ENCODE measurements around the gene PADI6. TPM values are rescaled to one million over a fixed set of nuclear protein-coding genes. Genes with fewer than 3 reads are reported as not detected.
"Not testable (repeated sequence)": the region's sequence is repeated elsewhere in the genome, so short reads cannot be mapped to it uniquely, and the experiment has no call there.

The PADI6 gene
- not detected in 2 replicates for total RNA-seq (2014; rRNA removed; shearing (Covaris generic))

- DNase-seq (ENCODE audit: low read depth): no peak
These were observed at the start of gene PADI6 for GRCh38 chr1:17371896-17372295. Gene PADI6, plus strand, starts transcription at chr1:17372196. Its CDS starts 50 bp downstream, at chr1:17372246.

DNA sequence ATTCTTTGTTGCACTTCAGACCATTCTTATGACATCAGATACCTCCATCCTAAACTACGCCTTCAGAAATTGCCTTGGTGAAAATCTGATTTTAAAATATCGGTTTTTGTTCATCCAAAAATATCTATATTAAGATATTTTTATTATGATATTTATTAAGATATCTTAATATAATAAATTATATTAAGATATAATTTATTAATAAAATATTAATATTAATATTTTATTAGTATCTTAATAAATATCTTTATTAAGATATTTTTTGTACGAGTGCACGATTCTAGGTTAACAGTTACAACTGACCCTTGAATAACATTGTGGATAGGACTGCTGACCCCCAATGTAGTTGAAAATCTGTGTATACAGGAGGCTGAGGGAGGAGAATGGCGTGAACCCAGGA lies 43.1 kb upstream of the PADI6 start:
- DNase-seq (ENCODE audit: low read depth): no peak

GRCh38 chr1:17329610-17330009 lies 42.4 kb upstream of the PADI6 start:
- no peak for DNase-seq (ENCODE audit: low read depth)

DNA sequence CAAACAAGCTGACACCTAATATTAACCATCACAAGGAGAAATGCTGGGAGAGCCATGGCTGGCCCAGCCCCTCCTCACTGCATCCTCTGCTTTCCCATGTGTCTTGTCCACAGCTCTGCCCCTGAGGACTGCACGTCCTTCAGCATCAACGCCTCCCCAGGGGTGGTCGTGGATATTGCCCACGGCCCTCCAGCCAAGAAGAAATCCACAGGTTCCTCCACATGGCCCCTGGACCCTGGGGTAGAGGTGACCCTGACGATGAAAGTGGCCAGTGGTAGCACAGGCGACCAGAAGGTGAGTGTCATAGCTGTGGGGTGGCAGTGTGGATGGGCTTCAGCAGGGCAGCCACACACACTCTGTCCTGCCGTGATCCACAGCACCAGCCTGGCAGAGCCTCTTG lies 41.1 kb upstream of the PADI6 start:
- no peak for DNase-seq (ENCODE audit: low read depth)

DNA sequence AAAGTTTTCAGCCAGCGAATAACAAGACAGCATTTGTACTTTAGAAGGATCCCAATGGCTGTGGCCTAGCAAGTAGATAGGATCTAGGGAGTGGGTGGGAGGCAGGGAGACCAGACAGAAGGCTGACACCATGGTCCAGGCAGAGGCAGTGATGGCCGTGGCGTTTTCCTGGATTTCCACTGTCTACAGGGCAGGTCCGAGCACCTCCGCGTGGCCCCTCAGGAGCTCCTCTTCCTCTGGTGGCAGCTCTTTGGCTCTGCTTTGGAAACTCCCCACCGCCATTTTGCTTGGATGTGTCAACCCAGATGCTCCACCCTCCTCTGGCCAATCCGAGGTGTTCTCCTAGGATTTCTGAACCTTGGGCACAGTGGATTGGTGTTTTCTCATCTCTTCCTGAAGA lies 38.9 kb upstream of the PADI6 start:
- DNase-seq (ENCODE audit: low read depth): no peak

DNA sequence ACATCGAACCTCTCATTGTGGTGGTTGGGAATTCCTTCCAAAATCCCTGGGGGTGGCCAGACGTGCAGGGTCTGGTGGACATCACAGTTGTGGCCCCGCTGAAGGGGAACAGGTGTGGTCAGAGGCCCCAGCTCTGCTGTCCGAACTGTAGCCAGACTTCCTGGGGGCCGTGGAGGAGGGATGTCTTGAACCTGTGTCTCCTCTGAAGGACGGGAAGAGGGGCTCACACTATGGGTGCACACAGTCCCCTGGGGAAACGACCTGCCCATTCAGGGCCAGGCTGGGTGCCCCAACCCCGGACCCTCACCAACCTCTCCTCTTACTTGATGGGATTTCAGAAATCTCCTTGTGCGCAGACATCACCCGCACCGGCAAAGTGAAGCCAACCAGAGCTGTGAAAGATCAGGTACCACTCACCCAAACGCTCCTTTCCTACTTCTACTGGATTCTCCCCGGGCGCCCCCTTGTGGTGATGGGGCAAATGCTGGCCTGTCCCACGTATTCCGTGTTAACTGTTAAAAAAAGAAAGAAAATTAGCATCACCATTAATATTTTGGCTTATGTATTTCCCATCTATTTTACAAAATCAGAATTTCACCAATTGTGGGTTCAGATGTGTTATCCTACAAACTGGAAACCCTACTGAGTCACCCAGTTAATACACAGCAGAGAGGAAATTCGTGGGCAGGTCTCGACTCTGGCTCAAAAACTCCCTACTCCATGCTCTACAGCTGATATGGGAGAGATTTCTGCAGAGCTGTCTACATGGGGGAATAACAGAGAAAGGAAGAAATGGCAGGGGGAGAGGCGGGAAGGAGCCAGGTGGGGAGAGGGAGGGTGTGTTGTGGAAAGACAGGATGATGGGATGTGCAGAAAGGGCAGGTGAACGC lies 35.9 kb upstream of the PADI6 start:
- peak; percentile 76 for DNase-seq (ENCODE audit: low read depth)

- no peak for DNase-seq (ENCODE audit: low read depth)
These were observed 33.1 kb upstream of the PADI6 start for GRCh38 chr1:17338706-17339493.

DNA sequence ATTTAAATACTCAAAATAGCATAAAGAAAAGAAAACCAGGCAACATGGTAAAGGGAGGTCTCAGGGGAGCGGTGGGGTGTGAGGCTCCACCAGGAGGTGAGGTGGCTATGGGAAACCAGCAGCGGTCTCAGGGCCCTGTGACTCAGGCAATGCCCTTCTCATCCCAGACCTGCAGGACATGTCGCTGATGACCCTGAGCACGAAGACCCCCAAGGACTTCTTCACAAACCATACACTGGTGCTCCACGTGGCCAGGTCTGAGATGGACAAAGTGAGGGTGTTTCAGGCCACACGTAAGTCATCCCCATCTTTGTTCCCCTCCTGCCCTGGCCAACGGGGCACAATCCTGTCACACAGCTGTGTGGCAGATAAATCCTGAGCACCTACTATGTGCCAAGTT lies 32.5 kb upstream of the PADI6 start:
- no peak for DNase-seq (ENCODE audit: low read depth)

DNA sequence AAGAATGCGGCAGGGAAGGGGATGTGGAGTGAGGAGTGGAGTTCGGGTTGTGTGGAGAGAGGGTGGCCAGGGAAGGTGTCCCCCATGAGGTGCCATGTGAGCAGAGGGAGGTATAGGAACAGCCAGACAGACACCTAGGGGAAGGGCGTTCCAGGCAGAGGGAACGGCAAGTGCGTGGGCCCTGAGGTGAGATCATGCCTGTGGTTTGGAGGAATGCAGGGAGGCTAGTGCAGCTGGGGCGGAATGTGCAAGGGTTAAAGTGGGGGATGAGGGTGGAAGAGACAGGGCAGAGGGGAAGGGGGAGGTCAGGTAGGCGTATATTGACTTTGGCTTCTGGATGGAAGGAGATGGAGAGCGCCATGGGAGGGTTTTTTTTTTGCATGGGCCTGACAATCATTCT lies 31.6 kb upstream of the PADI6 start:
- DNase-seq (ENCODE audit: low read depth): peak; percentile 15

DNA sequence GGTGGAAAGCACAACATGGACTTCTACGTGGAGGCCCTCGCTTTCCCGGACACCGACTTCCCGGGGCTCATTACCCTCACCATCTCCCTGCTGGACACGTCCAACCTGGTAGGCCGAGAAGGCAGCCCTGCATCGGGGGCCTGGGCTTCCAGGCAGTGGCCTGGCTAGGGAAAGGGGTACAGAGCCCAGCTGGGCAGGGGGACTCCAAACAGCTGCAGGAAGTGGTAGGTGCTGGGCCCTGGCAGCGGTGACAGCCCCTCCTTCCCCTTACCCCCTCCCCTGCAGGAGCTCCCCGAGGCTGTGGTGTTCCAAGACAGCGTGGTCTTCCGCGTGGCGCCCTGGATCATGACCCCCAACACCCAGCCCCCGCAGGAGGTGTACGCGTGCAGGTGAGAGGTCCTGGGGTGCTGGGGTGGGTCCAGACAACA lies 30.0 kb upstream of the PADI6 start:
- no peak for DNase-seq (ENCODE audit: low read depth)

GRCh38 chr1:17345506-17345905 lies 26.5 kb upstream of the PADI6 start:
- not testable (repeated sequence) for DNase-seq (ENCODE audit: low read depth)

DNA sequence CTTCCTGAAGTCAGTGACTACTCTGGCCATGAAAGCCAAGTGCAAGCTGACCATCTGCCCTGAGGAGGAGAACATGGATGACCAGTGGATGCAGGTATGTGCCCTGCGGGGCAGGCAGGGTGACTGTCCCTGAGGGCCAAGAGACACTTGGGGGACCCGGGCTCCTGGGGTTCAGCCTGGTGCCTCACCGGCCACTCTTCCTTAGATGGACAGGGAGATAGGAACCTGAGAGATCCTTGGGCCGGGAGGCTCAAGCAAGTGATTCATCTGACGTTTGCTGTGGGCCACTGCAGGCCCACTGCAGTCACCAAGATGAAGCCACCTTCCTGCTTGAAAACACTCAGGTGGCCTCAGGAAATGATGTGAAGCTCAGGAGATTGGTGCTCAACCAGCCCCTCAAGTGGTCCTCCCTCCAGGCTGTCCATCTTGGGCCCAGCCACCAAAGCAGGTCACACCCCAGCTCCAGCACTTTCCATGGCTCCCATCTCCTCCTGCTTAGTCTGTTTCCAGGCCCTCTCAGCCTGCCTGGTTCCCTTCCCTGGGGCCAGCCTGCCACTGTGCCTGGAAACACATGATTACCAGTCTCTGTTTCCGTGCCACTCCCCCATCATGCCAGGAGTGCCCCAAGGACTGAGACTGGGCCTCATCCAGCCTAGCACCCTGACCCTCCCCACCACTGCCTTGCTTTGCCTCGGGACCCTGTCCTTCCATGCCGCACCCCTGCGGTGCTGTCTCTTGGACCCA lies 25.8 kb upstream of the PADI6 start:
- DNase-seq (ENCODE audit: low read depth): no peak

DNA sequence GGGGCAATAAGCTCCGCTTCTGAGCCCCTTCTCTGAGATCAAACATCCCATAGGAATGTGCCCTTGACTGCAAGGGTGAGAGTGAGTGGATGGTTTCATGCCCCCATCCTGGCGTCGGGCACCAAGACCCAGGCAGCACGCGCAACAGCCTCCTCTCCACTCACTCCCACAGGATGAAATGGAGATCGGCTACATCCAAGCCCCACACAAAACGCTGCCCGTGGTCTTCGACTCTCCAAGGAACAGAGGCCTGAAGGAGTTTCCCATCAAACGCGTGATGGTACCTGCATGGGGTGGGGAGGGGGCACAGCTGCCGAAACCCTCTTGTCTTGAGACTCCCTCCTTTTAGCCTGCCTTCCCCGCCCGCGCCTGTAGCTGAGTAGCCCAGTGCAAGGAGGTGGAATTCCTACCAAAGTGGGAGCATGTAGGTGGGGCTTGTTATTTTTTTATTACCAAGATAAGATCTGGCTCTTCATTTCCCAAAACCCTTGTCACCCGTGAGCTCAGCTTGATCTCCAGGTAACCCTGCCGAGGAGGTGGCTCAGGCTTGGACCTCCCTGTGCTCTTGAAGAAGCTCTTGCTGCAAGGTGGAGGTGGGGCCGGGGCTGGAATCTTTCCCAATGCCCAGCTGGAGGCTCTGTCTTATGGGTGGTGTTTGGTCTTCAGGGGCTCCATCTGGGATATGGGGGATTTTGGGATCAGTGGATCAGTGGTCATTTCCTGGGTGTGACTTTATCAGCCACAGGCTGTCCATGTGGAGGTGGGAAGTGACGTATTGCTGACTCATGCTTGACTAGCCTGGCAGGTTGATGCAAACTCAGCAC lies 24.0 kb upstream of the PADI6 start:
- DNase-seq (ENCODE audit: low read depth): peak; percentile 79

- no peak for DNase-seq (ENCODE audit: low read depth)
These were observed 23.3 kb upstream of the PADI6 start for GRCh38 chr1:17348593-17349234.

DNA sequence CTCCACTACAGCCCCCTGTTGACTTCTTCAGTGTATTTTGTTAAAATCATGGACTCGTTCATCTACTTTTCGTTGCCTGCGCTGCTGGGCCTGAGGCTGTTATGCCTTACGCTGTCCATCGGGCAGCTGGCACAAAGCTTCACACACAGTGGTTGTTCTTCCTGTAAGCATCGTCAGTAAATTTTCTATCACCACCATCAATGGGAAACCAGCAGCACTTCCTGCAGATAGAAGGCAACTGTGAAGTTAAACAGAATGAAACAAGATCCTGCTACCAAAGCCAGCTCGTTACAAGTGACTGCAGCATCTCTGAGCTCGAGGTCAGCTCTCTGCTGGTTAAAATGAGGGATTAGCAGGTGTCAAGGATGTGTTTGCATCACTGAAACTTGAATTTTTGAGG lies 21.9 kb upstream of the PADI6 start:
- no peak for DNase-seq (ENCODE audit: low read depth)

DNA sequence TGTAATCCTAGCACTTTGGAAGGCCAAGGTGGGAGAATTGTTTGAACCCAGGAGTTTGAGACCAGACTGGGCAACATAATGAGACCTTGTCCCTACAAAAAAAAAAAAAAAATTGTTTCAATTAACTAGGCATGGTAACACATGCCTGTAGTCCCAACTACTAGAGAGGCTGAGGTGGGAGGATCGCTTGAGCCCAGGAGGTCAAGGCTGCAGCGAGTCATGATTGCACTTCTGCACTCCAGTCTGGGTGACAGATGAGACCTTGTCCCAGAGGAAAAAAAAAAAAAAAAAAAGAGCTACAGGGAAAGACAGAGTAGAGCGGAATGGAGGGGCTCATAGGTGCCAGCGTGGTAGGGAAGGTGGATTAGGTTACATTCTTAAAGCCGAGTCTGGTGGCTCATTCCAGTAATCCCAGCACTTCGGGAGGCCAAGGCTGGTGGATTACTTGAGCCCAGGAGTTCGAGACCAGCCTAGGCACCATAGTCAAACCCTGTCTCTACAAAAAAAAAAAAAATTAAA lies 21.0 kb upstream of the PADI6 start:
- no peak for DNase-seq (ENCODE audit: low read depth)

DNA sequence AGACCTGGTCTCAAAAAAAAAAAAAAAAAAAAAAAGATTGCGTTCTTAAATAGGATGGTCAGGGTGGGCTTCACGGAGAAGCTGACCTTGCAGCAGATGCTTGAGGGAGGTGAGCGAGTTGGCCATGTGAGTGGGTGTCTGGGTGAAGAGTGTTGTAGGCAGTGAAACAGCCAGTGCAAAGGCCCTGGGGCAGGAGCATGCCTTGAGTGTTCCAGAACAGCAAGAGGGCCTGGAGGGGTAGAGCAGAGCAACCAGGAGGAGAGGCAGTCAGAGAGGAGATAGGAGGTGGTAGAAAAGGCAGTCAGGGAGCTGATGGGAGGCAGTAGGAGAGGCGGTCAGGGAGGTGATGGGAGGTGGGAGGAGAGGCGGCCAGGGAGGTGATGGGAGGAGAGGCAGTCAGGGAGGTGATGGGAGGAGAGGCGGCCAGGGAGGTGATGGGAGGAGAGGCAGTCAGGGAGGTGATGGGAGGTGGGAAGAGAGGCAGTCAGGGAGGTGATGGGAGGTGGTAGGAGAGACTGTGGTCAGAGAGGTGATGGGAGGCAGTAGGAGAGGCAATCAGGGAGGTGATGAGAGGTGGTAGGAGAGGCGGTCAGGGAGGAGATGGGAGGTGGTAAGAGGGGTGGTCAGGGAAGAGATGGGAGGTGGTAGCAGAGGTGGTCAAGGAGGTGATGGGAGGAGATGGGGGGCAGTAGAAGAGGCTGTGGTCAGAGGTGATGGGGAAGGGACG lies 20.2 kb upstream of the PADI6 start:
- no peak for DNase-seq (ENCODE audit: low read depth)

DNA sequence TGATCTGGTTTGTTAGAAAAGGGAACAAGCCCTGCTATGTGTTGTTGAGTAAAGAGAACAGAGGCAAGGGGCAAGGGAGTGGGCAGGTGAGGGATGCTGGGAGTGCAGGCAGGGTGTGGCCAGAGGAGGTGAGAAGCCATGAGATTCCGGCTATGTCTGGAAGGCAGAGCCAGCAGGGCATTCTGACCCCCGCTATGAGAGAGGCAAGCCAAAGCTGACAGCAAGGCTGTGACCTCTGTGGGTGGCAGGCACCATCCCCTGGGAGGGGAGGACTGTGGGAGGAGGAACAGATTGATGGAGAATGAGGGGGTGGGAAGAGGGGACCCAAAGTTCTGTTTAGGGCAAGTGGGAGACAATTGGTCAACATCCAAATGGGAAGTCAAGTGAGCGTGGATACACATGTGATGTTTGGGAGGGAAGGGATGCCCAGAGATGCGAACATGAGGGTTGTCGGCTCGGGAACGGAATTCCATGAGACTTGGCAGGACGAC lies 19.5 kb upstream of the PADI6 start:
- no peak for DNase-seq (ENCODE audit: low read depth)

DNA sequence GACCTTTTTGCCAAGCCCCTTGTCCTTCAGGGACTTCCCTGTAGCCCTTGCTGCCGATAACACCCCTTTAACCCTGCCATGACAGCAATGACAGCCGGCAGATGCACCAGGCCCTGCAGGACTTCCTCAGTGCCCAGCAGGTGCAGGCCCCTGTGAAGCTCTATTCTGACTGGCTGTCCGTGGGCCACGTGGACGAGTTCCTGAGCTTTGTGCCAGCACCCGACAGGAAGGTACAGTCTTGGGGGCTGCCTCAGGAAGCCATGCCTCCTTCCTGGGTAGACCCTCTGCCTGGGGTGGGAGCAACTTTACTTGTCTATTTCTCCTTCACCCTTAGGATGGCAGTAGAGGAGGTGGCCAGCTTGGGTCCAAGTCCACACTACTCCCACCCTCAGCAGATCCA lies 16.1 kb upstream of the PADI6 start:
- no peak for DNase-seq (ENCODE audit: low read depth)

Data from M059J (cell line).